ENCODE measurements around the gene ST8SIA6. TPM values are rescaled to one million over a fixed set of nuclear protein-coding genes. Genes with fewer than 3 reads are reported as not detected.

The ST8SIA6 gene
- total and polyA plus RNA-seq, 8 donors: 3.3 to 13.3 (median 8.8) TPM

- peaks cover 0 to 4% of the 10 kb centered on the region in 2 donors for H3K9me3 ChIP-seq
- intact Hi-C loops (cut with DNase I): no loop called here
- H3K4me3 ChIP-seq: no peak overlapping the region
- no peak for TF ChIP-seq CTCF (IDR thresholded peaks at IDR 0.05)
- ATAC-seq (no peak), DNase-seq (no peak)
- no peaks in the 10 kb centered on the region for H3K36me3 ChIP-seq
- peak overlapping the region in 1 of 2 donors; percentile 11 for H3K27ac ChIP-seq
- H3K4me1 ChIP-seq: no peaks in the 10 kb centered on the region
- H3K27me3 ChIP-seq: no peaks in the 10 kb centered on the region
Measured at GRCh38 chr10:17348011-17348500, 106.3 kb downstream of the ST8SIA6 start.

- Histone ChIP-seq H3K27ac (no peak overlapping the region), H3K9me3 (peaks cover 0 to 21% of the 10 kb centered on the region in 2 donors), H3K36me3 (no peaks in the 10 kb centered on the region), H3K4me1 (no peaks in the 10 kb centered on the region), H3K4me3 (no peak overlapping the region), H3K27me3 (no peaks in the 10 kb centered on the region)
- intact Hi-C loops (cut with DNase I): no loop called here
- peak in 1 of 4 donors; percentile 11 for DNase-seq
- no peak for TF ChIP-seq CTCF (IDR thresholded peaks at IDR 0.05)
- no peak for ATAC-seq
Measured at GRCh38 chr10:17344206-17344605, 110.2 kb downstream of the ST8SIA6 start.

GRCh38 chr10:17343118-17343517 is 111.3 kb downstream of the ST8SIA6 start:
- ATAC-seq: no peak
- Histone ChIP-seq H3K27me3 (no peaks in the 10 kb centered on the region), H3K4me1 (no peaks in the 10 kb centered on the region), H3K27ac (no peak overlapping the region), H3K4me3 (no peak overlapping the region), H3K36me3 (no peaks in the 10 kb centered on the region), H3K9me3 (peaks cover 0 to 22% of the 10 kb centered on the region in 2 donors)
- intact Hi-C loops (cut with DNase I): no loop called here
- DNase-seq: no peak
- TF ChIP-seq CTCF (IDR thresholded peaks at IDR 0.05): no peak

- no peak overlapping the region for H3K4me3 ChIP-seq
- no peak overlapping the region for H3K27ac ChIP-seq
- peaks cover 0 to 22% of the 10 kb centered on the region in 2 donors for H3K9me3 ChIP-seq
- H3K36me3 ChIP-seq: no peaks in the 10 kb centered on the region
- no peaks in the 10 kb centered on the region for H3K4me1 ChIP-seq
- DNase-seq (no peak), ATAC-seq (no peak)
- TF ChIP-seq CTCF (IDR thresholded peaks at IDR 0.05): no peak
- intact Hi-C loops (cut with DNase I): no loop called here
- H3K27me3 ChIP-seq: no peaks in the 10 kb centered on the region
Measured at GRCh38 chr10:17340144-17340829, 114.1 kb downstream of the ST8SIA6 start.

GRCh38 chr10:17335065-17335464 is 119.3 kb downstream of the ST8SIA6 start:
- Histone ChIP-seq H3K4me1 (no peaks in the 10 kb centered on the region), H3K9me3 (peaks cover 0 to 8% of the 10 kb centered on the region in 2 donors), H3K27ac (no peak overlapping the region), H3K4me3 (no peak overlapping the region), H3K36me3 (no peaks in the 10 kb centered on the region), H3K27me3 (no peaks in the 10 kb centered on the region)
- intact Hi-C loops (cut with DNase I): no loop called here
- DNase-seq: no peak
- no peak for TF ChIP-seq CTCF (IDR thresholded peaks at IDR 0.05)
- peak; percentile 33 for ATAC-seq

All from left lung (tissue), 10 donors.